ENCODE measurements around the gene ACTL6B.

GRCh38 chr7:100613412-100614175 lies 42.7 kb downstream of the ACTL6B start:
- TF ChIP-seq MXD3 (CRISPR knock-in tag; IDR thresholded peaks at IDR 0.05) (no peak), EP300 (IDR thresholded peaks at IDR 0.05; ENCODE audit: low read depth in 2 of 2, low read length in 2 of 2) (no peak), EP300 (CRISPR knock-in tag; IDR thresholded peaks at IDR 0.05; ENCODE audit: borderline replicate concordance) (no peak), SCMH1 (CRISPR knock-in tag; IDR thresholded peaks at IDR 0.05; ENCODE audit: borderline replicate concordance) (no peak)
- TF ChIP-seq, protein P1, sequence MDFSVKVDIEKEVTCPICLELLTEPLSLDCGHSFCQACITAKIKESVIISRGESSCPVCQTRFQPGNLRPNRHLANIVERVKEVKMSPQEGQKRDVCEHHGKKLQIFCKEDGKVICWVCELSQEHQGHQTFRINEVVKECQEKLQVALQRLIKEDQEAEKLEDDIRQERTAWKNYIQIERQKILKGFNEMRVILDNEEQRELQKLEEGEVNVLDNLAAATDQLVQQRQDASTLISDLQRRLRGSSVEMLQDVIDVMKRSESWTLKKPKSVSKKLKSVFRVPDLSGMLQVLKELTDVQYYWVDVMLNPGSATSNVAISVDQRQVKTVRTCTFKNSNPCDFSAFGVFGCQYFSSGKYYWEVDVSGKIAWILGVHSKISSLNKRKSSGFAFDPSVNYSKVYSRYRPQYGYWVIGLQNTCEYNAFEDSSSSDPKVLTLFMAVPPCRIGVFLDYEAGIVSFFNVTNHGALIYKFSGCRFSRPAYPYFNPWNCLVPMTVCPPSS (IDR thresholded peaks at IDR 0.05) = no peak
- TF ChIP-seq, protein P2, sequence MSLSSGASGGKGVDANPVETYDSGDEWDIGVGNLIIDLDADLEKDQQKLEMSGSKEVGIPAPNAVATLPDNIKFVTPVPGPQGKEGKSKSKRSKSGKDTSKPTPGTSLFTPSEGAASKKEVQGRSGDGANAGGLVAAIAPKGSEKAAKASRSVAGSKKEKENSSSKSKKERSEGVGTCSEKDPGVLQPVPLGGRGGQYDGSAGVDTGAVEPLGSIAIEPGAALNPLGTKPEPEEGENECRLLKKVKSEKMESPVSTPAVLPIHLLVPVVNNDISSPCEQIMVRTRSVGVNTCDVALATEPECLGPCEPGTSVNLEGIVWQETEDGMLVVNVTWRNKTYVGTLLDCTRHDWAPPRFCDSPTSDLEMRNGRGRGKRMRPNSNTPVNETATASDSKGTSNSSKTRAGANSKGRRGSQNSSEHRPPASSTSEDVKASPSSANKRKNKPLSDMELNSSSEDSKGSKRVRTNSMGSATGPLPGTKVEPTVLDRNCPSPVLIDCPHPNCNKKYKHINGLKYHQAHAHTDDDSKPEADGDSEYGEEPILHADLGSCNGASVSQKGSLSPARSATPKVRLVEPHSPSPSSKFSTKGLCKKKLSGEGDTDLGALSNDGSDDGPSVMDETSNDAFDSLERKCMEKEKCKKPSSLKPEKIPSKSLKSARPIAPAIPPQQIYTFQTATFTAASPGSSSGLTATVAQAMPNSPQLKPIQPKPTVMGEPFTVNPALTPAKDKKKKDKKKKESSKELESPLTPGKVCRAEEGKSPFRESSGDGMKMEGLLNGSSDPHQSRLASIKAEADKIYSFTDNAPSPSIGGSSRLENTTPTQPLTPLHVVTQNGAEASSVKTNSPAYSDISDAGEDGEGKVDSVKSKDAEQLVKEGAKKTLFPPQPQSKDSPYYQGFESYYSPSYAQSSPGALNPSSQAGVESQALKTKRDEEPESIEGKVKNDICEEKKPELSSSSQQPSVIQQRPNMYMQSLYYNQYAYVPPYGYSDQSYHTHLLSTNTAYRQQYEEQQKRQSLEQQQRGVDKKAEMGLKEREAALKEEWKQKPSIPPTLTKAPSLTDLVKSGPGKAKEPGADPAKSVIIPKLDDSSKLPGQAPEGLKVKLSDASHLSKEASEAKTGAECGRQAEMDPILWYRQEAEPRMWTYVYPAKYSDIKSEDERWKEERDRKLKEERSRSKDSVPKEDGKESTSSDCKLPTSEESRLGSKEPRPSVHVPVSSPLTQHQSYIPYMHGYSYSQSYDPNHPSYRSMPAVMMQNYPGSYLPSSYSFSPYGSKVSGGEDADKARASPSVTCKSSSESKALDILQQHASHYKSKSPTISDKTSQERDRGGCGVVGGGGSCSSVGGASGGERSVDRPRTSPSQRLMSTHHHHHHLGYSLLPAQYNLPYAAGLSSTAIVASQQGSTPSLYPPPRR (CRISPR knock-in tag; IDR thresholded peaks at IDR 0.05; ENCODE audit: borderline replicate concordance) = no peak
- TF ChIP-seq, protein P3, sequence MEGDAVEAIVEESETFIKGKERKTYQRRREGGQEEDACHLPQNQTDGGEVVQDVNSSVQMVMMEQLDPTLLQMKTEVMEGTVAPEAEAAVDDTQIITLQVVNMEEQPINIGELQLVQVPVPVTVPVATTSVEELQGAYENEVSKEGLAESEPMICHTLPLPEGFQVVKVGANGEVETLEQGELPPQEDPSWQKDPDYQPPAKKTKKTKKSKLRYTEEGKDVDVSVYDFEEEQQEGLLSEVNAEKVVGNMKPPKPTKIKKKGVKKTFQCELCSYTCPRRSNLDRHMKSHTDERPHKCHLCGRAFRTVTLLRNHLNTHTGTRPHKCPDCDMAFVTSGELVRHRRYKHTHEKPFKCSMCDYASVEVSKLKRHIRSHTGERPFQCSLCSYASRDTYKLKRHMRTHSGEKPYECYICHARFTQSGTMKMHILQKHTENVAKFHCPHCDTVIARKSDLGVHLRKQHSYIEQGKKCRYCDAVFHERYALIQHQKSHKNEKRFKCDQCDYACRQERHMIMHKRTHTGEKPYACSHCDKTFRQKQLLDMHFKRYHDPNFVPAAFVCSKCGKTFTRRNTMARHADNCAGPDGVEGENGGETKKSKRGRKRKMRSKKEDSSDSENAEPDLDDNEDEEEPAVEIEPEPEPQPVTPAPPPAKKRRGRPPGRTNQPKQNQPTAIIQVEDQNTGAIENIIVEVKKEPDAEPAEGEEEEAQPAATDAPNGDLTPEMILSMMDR (CRISPR knock-in tag; IDR thresholded peaks at IDR 0.05) = no peak
